Left renal cortex interstitium (tissue), 4 donors: Measurements from ENCODE around the gene GDI1. TPM values are rescaled to one million over a fixed set of nuclear protein-coding genes. Genes with fewer than 3 reads are reported as not detected.

Experiments
- DNase-seq, 4 donors: peaks; one replicate each; pipeline ENCODE4 v3.0.0-alpha.2; 2013; ENCODE audit warnings: low read depth in 4 of 4, low spot score in 2 of 4, missing footprints in 1 of 4
- polyA plus RNA-seq, 4 donors: library from polyadenylated mRNA; unstranded; fragments of 120-200 nt; gene quantifications; one replicate each; pipeline ENCODE4 v1.2.1, GENCODE V29; 2013; ENCODE audit not compliant: insufficient read length in 4 of 4

Gene GDI1
- polyA plus RNA-seq, 4 donors, result 104 to 156 (median 137) TPM

GRCh38 chrX:154458954-154459778 lies 22.2 kb downstream of the GDI1 start:
- DNase-seq, result no peak

- no peak for DNase-seq
These were observed 22.9 kb downstream of the GDI1 start for GRCh38 chrX:154459832-154460231.

GRCh38 chrX:154460326-154460725 lies 23.4 kb downstream of the GDI1 start:
- DNase-seq, result no peak

GRCh38 chrX:154462396-154462795 lies 25.4 kb downstream of the GDI1 start:
- DNase-seq, result no peak

DNA sequence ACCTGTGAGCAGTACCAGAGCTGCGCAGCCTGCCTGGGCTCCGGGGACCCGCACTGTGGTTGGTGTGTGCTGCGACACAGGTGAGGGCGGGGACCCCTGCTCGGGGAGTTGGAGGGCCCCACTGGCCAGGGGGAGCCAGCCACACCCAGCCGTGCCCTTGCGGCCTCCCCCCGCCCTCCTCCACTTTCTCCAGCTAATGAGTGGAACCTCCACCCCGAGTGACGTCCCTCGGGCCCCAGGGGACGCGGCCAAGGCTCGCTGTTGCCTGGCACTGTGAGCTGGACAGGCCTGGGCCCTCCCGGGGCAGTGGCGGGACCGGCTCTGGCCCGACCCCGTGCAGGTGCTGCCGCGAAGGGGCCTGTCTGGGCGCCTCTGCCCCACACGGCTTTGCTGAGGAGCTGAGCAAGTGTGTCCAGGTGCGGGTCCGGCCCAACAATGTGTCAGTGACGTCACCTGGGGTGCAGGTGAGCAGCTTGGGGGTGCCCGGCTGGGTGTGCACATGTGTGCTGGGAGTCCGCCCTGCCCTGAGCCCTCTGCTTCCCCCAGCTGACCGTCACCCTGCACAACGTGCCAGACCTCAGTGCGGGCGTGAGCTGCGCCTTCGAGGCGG lies 26.8 kb downstream of the GDI1 start:
- no peak for DNase-seq

GRCh38 chrX:154464806-154465365 lies 27.9 kb downstream of the GDI1 start:
- DNase-seq, result no peak

DNA sequence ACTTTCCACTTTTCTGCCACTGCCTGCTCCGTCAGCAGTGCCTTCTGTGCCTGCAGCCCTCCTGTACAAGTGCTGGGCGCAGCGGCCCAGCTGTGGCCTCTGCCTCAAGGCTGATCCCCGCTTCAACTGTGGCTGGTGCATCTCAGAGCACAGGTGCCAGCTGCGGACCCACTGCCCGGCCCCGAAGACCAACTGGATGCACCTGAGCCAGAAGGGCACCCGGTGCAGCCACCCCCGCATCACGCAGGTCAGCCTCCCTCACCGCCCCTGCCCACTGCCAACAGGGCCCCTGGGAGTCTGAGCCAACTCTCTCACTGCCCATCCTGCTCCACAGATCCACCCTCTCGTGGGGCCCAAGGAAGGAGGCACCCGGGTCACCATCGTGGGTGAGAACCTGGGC lies 28.6 kb downstream of the GDI1 start:
- DNase-seq, result no peak

GRCh38 chrX:154466036-154466435 lies 29.1 kb downstream of the GDI1 start:
- no peak for DNase-seq

DNA sequence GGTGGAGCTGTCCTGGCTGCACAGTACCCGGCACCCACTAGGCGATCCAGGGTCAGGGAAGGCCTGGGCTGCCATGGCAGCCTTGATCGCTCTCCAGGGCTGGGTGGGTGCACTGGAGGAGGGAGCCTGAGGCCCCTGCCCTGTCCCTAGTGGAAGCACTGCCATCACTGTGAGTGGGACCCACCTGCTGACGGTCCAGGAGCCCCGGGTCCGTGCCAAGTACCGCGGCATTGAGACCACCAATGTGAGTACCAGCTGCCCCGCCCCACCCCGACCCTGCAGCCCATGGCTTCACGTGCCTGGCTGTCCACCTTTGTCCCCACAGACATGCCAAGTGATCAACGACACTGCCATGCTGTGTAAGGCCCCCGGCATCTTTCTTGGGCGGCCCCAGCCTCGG lies 30.0 kb downstream of the GDI1 start:
- DNase-seq, result no peak

DNA sequence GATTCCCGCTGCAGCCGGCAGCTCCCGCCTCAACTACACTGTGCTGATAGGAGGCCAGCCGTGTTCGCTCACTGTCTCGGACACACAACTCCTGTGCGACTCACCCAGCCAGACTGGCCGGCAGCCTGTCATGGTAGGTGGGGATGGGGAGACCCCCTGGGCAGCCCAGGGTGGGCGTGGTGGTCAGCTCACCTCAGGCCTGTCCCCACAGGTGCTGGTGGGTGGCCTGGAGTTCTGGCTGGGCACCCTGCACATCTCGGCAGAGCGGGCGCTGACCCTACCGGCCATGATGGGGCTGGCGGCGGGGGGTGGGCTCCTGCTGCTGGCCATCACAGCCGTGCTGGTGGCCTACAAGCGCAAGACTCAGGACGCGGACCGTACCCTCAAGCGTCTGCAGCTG lies 30.6 kb downstream of the GDI1 start:
- no peak for DNase-seq

- DNase-seq, result no peak
These were observed 31.3 kb downstream of the GDI1 start for GRCh38 chrX:154468217-154468616.

- DNase-seq, result no peak
These were observed 32.2 kb downstream of the GDI1 start for GRCh38 chrX:154469114-154469513.

DNA sequence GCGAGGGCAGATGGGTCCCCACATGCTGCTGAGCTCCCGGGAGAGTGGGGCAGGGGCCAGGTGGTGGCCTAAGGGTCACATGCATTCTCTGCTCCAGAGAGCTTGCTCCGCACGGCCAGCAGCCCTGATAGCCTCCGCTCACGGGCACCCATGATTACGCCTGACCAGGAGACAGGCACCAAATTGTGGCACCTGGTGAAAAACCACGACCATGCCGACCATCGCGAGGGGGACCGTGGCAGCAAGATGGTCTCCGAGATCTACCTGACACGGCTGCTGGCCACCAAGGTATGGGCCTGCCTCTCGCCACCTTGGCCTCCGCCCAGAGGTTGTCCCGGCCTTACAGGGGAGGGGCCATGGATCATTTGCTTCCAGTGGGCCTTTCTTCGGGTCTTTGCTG lies 32.9 kb downstream of the GDI1 start:
- no peak for DNase-seq

- DNase-seq, result no peak
These were observed 33.5 kb downstream of the GDI1 start for GRCh38 chrX:154470434-154470833.

GRCh38 chrX:154470914-154471568 lies 34.1 kb downstream of the GDI1 start:
- no peak for DNase-seq

DNA sequence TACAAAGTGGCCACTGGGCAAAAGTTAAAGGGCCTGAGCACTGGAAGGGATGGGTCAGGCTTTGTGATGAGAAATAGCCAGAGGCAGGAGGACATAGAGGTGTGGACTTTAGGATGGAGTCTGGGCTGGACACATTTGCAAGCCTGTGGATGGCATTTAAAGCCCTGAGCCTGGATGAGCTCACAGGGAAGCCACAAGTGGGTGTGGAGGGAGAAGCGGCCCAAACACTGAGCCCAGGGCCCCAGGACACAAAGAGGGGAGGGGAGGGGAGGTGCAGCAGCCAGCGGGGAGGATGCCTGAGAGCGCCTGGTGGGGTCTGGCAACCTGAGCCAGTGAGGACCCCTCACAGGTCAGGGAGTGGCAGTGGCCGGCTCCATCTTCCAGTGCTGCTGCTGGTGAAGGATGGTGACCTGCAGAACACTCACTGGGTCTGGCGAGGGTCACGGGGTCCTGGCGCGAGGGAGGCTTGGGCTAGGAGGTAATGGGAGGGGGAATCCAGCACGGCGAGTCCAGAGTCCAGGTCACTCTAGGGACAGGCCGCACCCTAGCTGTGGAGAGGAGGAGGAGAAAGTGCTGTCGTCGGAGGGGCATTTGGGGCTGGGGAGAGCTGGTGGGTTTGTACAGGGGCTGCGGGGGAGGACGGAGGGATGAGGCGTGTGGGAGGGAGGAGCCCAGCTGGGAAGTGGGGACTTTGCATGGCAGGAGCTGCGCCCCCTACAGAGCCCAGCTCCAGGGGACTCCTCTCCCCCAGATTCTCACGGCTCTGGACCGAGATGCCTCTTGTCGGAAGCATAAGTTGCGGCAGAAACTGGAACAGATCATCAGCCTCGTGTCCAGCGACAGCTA lies 35.1 kb downstream of the GDI1 start:
- DNase-seq, result no peak

DNA sequence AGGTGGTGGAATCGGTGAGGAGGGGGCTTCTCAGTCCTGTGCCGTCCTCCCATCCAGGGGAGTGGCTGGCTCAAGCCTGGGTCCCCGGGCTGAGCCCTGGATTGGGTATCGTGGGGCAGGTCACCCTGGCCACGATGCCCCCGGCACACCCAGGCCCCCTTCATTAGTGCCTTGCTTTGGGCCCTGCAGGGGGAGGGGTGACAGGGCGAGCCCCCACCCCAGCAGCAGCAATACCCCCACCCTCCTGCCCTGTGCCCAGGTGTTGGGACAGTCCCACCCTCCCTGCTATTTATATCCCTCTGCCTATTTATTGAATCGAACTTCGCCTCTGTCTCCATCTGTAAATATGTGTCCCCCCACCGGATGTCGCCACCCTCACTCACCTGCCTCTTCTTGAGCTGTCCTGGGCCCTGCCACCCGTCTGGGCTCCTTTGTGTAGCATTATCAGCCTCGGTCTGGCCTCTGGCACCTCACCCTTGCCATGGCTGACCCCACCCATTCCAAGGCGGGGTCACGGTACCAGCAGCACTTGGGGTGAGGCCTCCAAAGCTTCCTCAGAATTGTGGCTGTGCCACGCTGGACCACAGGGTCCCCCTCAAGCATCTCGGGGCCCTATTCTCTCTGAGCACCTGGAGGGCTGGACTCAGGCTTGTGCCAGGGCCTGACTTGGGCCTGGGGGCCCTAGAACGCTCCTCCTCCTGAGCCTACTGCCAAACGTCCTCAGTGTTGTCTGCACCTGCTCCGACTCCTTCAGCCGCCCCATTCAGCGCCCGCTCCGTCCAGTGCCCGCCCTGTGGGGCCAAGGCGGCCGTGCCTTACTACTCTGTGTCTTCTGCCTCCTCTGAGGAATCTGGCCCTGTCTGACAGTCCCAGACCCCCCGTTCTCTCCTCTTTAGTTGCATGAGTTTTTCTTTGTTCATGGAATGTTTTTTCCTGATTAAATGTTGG lies 36.0 kb downstream of the GDI1 start:
- no peak for DNase-seq

DNA sequence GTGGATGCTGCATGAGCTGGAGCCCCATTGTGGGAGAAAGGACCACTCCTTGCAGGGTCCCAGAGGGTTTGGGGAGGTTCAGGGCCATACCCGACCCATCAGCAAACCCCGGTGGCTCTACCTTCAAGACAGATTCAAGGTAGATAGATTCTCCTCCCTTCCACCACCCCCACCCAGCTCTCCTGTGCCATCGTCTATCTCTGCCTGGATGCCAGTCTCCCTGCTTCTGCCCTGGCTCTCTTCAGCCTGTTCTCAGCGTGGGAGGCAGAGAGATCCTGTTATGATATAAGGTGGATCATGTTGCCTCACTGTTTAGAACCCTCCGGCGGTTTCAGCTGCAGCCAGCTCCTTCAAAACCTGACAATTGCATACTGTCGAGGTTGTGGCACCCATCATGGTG lies 36.7 kb downstream of the GDI1 start:
- no peak for DNase-seq

GRCh38 chrX:154476821-154477220 lies 39.9 kb downstream of the GDI1 start:
- DNase-seq, result no peak
